ENCODE data around the gene IL12B.
A peak's percentile ranks its signal among the peaks of the same experiment; 100 is the strongest.
"Not testable (repeated sequence)": the region's sequence is repeated elsewhere in the genome, so short reads cannot be mapped to it uniquely, and the experiment has no call there.

IL12B gene

DNA sequence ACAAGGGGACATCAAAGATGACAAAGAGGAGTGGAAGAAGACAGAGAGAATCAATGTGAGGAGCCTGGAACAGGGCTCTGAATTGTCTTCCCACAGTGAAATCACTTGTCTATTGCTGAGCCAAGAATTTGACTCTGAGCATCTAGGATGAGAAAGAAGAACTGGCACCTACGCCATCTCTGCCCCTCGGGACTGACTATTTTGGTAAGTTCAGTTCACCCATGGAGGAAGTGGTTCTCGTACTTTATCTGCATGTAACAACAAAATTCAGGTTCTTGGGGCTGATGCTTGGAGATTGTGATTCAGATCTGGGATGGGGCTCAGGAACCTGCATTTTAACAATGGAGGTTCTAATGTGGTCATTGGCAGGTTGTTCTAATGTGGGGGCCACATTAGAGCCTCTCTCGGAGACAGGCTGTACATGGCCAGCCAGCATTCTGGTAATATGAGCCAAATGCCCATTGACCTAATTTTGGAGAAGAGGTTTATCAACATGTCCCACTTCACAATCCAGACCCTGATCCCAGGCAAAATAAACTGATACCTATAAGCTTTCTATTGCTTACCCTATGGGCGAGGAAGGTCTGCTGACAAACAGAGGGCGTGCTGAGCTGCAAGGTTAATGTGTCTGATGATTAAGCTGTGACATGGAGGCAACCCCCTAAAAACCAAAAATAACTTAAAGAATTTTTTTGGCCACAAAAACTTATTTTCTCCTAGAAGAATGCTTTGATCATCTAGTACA, 2.7 kb upstream of the IL12B start:
- DNase-seq, result no peak

DNA sequence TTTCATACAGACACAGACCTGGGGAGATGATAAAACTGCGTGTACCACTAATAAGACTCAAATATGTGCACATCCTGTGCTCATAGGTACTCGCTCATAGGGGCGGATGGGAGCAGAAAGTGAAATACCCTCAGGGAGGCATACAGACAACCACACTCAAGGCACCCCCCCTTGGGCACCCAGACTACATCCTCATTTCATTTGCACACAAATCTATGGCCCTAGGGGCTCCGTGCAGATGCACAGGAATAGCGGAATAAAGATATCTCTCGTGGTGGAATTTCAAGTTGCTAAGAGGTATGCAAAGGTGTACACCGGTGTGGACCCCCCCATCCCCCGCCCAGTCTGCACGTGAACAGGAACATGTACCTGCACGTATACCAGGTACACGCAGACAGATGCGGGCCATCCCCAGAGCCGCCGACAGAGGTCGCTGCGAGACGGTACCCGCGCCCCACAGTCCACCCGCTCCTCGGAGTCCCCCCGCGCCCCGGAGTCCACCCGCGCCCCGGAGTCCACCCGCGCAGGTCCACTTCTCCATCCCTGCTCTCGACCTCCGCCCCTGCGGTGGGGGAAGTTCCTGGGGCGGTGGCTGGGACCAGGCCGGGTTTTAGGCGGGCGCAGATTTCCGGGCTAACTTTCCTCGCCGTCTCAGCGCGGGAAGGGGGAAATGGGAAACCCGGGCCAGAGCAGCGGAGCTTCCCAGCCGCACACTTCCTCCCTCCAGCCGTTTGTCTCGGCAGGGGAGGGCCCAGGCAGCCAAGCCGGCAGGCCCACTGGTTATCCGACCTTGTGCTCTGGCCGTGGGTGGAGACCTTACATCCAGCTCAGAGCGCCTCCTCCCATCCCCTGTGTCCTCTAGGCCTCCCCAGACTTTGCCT, 1.0 kb upstream of the IL12B start:
- peak; percentile 76 for DNase-seq

DNA sequence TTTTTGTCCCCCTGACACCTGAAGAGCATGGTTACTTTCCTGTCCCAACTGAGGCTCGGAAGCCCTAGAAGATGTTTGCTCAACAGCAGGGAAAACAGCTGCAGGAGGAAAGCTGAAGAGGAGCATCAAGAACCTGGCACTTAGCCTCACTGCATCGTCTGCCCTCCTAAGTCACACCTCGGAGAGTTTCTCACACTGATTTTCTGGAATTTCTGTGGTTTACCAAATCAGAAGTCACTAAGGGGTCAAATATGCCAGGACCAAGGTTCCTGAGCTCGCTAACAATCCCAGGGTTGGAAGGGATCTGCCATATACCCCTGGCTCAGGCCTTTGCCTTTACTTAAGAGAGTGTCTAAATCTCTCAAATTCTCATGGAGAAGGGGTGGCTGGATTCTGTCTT, 5.3 kb downstream of the IL12B start:
- DNase-seq, result no peak

DNA sequence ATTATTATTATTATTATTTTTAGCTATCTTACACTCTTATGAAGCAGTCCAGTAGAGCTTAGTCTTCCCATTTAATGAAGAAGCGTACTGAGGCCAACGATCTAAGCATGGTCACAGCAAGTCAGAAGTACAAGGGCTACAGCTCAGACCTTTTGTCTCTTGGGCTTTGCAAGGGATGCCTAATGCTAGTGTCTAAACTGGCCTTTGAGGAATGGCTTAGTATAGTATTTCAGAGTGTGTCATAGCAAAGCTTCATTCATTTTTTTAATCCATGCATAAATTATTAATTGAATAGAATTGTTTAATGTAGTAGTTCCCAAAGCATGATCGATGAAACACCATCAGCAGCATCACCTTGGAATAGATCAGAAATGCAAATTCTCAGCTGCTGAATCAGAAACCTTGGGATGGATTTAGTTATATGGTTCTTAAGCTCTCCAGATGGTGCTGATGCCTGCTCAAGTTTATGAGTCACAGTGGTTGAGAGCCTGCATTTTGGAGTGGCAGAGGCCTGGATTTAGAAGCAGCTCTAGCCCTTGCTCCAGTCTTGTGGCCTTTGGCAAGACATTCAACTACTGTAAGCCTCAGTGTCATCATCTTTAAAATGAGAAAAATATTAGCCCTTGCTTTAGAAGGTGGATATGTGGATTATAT, 6.1 kb downstream of the IL12B start:
- DNase-seq, result no peak

DNA sequence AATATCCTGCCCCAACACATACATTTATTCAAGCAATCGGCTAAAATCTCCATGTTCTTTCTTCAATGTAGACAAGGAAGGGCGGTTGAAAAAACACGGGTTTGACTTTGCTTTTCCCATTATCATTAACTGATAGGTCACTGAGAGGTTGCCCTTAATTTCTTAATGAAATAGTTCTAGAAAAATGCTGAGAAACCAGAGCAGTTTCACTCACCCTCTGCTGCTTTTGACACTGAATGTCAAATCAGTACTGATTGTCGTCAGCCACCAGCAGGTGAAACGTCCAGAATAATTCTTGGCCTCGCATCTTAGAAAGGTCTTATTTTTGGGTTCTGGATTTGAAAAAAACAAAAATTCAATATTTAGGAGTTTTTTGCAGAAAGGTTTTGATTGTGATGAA, 8.1 kb downstream of the IL12B start:
- no peak for DNase-seq

DNA sequence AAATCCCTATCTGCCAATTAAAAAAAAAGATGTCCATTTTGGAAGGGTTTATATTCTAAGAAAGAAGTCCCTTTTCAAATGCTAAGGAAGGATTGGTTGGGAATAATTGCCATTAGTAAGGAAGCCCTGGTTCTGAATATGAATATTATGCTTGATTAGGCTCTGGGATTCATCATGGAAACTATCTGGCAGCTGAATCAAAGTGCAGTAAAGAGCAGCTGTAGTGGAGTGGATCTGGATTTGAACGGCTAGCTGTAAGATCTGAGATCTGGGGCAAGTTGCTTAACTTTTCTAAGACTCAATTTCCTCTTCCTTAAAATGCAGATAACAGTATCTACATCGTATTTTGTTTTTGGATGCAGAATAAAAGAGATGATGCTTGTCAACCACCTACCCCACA, 10.5 kb downstream of the IL12B start:
- DNase-seq, result no peak

DNA sequence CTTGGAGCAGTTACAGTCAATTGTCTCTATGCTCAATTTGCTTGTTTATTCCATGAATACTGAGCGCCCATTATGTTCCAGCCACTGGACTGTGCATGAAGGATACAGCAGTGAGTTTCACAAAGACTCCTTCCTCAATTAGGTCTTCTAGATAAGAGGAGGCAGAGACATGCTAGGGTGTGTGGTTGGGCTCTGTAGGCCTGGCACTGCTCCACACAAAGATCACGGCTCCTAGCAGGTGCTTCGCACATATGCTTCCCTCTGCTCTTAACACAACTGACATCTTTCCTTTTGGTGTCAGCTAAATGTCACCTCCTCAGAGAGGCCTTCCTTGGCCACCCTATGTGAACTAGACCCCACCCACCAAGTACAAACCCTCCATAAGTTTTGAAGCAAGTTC, 10.9 kb downstream of the IL12B start:
- no peak for DNase-seq

DNA sequence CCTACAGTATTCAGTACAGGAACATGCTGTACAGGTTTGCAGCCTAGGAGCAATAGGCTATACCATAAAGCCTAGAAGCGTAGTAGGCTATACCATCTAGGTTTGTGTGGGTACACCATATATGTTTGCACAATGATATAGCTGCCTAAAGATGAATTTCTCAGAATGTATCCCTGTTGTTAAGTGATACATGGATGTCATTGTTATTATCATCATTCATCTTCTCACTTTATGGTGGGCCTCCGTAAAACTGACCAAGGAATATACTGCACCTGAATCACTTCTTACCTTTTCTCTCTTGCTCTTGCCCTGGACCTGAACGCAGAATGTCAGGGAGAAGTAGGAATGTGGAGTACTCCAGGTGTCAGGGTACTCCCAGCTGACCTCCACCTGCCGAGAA, 11.8 kb downstream of the IL12B start:
- DNase-seq, result no peak

DNA sequence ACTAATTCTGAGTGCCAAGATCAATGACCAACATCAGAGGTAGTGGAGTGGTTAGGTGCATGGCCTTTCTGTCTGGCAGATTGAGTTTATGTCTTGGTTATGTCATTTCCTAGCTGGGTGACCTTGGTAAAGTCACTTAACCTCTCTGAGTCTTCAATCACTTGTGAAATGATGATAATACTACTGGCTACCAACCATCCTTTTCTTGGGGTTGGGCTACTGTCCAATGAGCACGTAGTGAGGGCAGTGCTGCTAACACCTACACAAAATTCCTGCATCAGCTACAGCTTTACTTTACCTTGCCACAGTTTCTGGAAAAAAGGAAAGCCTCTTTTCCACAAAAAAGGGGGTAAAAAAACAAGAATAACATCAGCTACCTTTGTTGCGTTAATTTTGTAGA, 12.4 kb downstream of the IL12B start:
- DNase-seq, result no peak

DNA sequence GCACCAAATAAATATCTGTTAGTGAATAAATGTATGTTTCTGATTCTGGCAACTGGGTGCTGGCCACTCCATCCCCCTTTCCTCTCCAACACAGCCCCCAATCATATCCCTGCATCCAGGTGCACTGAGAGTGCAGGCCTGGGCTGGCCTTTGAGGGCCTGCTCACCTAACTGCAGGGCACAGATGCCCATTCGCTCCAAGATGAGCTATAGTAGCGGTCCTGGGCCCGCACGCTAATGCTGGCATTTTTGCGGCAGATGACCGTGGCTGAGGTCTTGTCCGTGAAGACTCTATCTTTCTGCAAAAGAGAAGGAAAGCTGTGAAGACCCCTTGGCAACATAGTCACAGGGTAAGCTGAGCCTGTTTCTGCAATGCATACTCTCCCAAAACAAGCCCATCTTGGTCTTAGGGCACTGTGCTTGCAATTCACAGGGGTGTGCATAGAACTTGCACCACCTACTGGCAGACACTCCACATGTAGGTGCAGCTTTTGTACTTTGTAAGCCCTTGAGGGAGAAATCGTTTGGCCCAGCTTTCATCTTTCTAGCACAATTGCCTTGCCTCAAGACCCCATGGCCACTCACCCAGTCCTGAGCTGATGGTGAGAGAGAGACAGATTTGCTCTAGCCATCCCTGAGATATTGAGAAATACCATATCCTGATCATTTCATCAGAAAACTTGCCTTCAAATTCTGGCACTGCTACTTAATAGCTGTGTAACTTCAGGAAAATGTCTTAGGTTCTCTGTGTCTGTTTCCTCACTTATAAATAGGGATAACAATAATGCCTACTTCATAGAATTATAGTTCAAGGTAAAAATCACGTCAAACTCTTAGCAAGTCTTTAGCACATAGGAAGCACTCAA, 13.5 kb downstream of the IL12B start:
- DNase-seq, result peak; percentile 45

DNA sequence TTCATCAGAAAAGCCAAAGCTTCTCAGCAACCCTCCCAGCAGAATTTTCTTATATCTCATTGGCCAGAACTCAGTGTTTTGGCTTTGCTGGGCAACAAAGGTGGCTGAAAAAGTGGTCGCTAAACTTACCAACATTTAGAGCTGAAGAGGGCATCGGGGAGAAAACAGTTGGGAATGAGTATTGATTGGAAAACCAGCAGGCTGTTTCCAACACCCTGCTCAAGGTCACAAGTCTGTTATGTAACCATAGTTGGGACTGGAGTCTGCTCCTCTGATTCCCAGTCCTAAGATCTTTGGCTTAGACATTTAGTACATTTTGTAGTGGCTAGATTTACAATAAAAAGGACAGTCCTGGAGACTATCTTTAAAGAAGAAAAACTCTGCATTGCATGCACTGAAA, 17.1 kb downstream of the IL12B start:
- DNase-seq, result no peak

DNA sequence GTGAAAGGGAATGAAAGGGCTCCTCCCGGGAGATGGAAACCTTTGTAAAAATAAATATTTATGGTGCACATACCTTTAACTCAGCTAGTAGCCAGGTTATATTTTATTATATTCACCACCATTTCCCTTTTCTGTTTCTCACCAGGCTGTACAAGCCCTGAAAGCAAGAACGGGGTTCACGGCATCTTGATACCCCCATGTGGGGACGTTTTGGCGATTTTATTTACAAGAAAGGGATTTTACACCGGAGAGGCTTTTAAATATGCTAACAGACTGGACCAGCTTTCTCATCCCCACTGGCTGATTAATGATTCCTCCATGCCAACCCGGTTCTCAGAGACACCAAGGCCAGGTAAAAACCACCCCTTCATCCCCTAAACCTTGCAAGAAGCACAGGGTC, 19.2 kb downstream of the IL12B start:
- no peak for DNase-seq

DNA sequence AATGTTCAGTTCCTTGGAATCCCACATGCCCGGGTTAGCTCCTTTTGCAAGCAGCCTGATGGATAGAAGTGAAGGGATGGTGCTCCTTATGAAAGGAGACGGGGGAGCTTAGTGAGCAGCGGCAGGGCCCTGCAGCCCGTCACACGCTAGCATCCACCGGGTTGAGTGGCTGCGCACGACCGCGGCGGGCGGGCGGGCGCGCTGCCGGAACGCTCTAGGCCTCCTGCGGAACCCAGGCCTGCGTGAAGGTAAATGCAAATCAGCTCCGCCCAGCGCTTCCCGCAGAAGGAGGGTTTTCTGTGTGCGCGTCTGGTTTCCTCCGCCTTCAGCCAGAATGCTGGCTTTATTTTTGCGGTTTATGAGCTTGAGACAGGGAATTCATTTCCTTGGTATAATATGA, 19.8 kb downstream of the IL12B start:
- DNase-seq, result peak; percentile 23

DNA sequence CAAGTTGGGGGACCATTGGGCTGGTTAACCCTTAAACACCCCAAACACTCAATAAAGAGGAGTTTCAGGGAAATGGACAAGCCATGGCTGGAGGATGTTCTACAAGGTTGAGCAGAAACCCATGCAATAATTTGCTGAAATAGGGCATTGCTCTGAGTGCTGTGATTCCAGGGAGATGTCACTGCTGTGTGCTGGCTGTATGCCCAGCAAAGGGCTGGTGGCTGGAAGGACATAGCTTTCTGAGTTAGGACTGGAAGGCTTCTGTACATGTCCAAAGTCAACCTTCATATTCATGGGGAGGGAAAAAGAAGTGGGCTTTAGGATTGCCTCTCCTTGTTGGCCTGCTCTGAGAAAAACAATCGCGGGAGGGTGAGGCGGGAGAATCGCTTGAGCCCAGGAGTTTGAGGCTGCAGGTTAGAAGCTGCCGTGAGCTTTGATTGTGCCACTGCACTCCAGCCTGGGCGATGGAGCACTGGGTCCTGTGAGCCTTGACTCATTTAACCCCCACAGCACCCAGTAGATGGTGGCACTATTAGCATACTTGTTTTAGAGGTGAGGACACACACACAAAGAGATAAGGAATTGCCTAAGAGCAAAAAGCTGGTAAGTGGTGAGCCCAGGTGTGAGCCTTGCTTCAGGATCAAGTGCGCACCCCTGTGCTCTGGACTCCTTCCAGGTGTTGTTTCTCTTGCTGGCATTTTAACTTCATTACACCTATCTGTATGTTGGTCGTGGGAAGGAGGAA, 20.4 kb downstream of the IL12B start:
- no peak for DNase-seq

DNA sequence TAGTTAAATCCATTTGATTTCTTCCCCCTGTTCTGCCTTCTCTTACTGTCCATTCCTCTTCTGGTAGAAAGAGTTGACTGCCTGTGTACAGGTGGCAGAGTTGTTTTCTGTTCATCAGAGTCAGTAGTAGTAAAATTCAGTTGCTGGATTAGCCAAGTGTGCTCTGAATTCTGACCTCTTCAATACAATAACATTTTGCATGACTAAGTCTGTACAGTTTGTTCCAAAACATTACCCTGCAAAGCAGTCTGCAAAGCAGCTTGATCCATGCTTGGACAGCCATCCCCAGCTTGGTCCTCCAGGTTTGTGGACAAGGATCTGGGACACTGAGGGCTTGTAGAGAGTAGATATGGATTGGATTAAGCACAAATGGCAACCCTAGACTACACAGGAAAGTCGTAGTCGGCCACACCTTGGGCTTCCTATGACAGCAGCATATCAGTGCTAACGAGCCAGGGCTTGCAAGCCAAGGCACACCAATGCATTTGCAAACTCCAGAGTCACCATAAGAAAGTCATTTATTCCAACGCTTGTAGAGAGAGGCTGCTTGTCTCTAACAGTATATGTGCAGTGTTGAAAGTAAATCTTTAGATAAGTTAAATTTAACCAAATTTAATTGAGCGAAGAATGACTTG, 25.2 kb downstream of the IL12B start:
- DNase-seq, result no peak

DNA sequence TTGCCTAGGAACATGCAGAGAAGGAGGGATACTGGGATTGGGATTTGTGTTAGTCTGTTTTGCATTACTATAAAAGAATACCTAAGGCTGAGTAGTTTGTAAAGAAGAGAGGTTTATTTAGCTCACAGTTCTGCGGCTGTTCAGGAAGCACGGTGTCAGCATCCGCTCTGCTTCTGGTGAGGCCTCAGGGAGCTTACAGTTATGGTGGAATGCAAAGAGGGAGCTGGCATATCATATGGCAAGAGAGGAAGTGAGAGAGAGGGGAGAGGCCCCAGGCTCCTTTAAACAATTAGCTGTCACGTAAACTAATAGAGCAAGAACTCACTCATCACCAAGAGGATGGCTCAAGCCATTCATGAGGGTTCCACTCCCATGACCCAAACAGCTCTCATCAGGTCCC, 27.0 kb downstream of the IL12B start:
- DNase-seq, result no peak

DNA sequence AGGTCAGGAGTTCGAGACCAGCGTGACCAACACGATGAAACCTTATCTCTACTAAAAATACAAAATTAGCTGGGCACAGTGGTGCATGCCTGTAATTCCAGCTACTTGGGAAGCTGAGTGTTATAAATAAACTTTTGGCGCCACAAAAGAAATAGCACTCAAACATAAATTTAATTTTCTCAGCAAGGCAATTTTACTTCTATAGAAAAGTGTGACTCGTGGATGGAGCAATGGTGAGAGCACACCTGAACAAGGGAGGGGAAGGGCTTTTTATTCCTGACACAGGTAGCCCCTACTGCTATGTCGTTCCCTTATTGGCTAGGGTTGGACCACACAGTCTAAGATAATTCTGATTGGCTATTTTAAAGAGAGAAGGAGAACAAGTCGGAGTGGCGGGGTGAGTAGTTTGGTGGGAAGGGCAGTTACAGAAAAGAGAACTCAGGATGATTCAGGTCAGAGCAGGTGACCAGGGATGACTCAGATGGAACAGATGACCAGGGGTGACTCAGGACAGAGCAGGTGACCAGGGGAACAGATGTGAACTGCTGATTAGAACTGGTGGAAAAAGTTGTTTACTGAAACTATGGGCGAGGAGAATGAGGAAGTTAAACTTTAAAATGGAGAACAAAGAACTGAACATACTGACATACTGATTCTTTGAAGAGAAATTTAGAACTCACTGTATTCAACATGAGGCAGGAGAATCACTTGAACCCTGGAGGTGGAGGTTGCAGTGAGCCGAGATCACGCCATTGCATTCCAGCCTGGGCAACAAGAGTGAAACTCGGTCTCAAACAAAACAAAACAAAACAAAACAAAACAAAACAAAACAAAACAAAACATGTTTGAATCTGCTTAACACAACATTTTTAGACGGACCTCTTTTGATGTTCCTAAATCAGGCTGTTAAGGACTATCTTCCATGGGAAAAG, 28.1 kb downstream of the IL12B start:
- DNase-seq, result not testable (repeated sequence)

DNA sequence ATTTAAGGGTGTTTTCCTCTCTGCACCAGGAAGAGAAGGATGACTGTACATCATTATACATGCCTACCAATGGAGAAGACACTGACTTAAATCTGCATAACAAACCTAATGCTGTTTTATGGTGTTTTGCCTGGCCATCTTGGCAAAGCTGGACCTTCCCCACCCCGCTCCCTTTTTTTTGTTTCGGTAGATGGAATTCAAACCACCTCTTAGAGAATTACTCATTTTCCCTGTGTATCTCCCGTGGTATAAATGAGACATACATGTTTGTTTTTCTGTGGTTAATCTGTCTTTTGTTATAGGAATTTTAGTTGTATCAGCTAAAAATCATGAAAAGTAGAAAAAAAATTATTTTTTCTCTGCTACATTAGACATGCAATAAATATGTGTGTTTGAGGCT, 28.8 kb downstream of the IL12B start:
- DNase-seq, result no peak

DNA sequence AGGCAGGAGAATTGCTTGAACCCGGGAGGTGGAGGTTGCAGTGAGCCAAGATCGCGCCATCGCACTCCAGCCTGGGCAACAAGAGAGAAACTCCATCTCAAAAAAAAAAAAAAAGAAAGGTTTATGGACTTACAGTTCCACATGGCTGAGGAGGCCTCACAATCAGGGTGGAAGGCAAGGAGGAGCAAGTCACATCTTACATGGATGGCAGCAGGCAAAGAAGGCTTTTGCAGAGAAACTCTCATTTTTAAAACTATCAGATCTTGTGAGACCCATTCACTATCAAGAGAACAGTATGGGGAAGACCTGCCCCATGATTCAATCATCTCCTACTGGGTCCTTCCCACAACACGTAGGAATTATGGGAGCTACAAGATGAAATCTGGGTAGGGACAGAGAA, 33.0 kb downstream of the IL12B start:
- not testable (repeated sequence) for DNase-seq

DNA sequence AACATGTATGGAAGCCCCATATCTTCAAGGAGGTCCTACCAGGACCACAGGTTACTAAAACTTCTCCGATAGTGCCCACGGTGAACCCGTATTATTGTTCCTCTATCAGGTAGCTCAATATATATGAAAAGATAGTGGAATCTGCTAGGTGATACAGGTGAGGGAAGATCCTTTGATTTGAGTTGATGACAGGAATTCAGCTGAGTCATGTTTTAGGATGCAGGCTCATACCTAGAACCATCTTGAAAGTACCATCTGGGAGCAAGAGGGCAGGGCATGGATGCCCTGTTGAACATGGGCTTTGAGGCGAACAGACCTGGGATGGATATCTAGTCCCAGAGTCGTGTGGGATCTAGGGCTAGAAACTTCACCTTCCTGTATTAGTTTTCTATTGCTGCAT, 35.4 kb downstream of the IL12B start:
- DNase-seq, result no peak

Measured in activated CD8-positive, alpha-beta memory T cell treated with anti-CD3 and anti-CD28 coated beads, Interleukin-2, amount 50 U/mL, for 4 hours (primary cell).